Activated CD4-positive, alpha-beta T cell treated with anti-CD3 and anti-CD28 coated beads, Interleukin-2, Interleukin-4, amounts not matched to agents 100 ng/mL and 50 ng/mL, durations not matched to agents 16 hours and 8 hours (primary cell): ENCODE measurements around the gene DIPK1C.

Source experiments
- DNase-seq: peaks from one replicate; pipeline ENCODE4 v3.0.0-alpha.2; 2020; ENCODE audit warnings: low spot score

DIPK1C gene

DNA sequence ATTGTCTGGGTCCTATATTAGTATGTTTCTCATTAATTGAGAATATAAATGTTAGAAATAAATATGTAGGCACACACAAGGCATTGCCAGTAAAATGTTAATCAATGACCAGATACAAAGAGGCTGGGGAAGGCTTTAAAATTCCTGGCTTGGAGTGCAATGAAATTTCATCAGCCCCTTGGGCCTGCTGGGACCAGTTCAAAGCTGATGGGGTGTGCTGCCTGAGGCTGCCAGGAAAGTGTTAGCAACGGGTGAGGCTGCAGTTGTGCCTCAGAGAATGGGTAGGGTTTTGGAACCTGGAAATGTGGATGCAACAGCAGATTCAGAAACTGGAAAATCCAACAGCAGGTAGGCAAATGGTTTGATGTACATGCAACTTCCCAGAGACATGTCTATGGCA lies 68.9 kb downstream of the DIPK1C start:
- no peak for DNase-seq

DNA sequence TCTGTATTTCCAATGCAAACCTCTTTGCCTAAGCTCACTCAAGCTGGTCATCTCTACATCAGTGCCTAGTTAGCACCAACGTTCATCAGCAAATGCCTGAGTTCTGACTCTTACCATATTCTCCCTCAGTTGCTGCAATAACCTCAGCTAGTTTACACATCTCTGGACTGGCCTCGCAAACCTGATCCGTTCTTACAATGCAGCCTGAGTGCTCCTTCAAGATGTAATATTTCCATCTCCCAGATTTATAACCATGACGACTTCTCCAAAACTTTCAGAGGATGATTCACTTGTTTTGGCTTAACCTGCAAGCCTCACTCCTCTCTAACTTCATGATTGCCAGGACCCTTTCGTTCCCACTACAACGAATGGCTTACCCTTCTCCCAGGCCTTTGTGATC lies 69.7 kb downstream of the DIPK1C start:
- no peak for DNase-seq
